ENCODE data around the gene DAZAP2. TPM values are rescaled to one million over a fixed set of nuclear protein-coding genes. Genes with fewer than 3 reads are reported as not detected.
A peak's percentile ranks its signal among the peaks of the same experiment; 100 is the strongest.
"Not testable (repeated sequence)": the region's sequence is repeated elsewhere in the genome, so short reads cannot be mapped to it uniquely, and the experiment has no call there.

Gene DAZAP2
- total RNA-seq, 4 donors from 2014 or later: 232 to 396 (median 260) TPM

DNA sequence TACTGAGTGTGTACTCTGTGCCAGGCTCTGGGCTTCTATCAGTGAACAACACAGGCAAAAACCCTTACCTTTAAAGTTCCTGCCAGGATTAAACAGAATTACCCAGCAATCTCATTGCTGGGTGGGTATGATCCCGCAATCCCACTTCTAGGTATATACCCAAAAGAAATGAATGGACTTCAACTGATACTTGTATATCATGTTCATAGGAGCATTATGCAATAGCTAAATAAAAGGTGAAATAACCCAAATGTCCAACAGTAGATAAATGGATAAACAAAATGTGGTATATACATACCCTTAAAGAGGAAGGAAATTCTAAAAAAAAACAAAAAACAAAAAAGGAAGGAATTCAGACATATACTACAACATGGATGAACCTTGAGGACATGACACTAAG, 14.7 kb downstream of the DAZAP2 start:
- TF ChIP-seq, protein P1, sequence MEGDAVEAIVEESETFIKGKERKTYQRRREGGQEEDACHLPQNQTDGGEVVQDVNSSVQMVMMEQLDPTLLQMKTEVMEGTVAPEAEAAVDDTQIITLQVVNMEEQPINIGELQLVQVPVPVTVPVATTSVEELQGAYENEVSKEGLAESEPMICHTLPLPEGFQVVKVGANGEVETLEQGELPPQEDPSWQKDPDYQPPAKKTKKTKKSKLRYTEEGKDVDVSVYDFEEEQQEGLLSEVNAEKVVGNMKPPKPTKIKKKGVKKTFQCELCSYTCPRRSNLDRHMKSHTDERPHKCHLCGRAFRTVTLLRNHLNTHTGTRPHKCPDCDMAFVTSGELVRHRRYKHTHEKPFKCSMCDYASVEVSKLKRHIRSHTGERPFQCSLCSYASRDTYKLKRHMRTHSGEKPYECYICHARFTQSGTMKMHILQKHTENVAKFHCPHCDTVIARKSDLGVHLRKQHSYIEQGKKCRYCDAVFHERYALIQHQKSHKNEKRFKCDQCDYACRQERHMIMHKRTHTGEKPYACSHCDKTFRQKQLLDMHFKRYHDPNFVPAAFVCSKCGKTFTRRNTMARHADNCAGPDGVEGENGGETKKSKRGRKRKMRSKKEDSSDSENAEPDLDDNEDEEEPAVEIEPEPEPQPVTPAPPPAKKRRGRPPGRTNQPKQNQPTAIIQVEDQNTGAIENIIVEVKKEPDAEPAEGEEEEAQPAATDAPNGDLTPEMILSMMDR (IDR thresholded peaks at IDR 0.05): no peak
- no peak for TF ChIP-seq POLR2AphosphoS5 (IDR thresholded peaks at IDR 0.05)
- no peak for TF ChIP-seq EP300 (IDR thresholded peaks at IDR 0.05)
- no peak for TF ChIP-seq POLR2A (IDR thresholded peaks at IDR 0.05)
- WGBS: 94% methylated on average over 1 of the region's 1 CpG
- Histone ChIP-seq H3K27me3 (no peaks in the 10 kb centered on the region), H3K4me1 (no peaks in the 10 kb centered on the region), H3K9me3 (no peaks in the 10 kb centered on the region), H3K36me3 (peaks cover 14% of the 10 kb centered on the region), H3K4me3 (no peak overlapping the region), H3K27ac (no peak overlapping the region)
- DNase-seq (ENCODE audit: low spot score in 2 of 2): no peak

- 87% methylated on average over 4 of the region's 4 CpGs for WGBS
- H3K36me3 ChIP-seq: peaks cover 15% of the 10 kb centered on the region
- TF ChIP-seq, protein P1 (IDR thresholded peaks at IDR 0.05): no peak
- TF ChIP-seq POLR2AphosphoS5 (IDR thresholded peaks at IDR 0.05) (no peak), EP300 (IDR thresholded peaks at IDR 0.05) (no peak), POLR2A (IDR thresholded peaks at IDR 0.05) (no peak)
Observed at GRCh38 chr12:51254536-51254935, 15.9 kb downstream of the DAZAP2 start.

GRCh38 chr12:51259600-51259999, 21.0 kb downstream of the DAZAP2 start:
- Histone ChIP-seq H3K36me3 (peaks cover 15% of the 10 kb centered on the region), H3K4me1 (peaks cover 11% of the 10 kb centered on the region)
- not testable (repeated sequence) for H3K27me3 ChIP-seq; H3K4me3 ChIP-seq; H3K27ac ChIP-seq; DNase-seq (ENCODE audit: low spot score in 2 of 2); H3K9me3 ChIP-seq
- 100% methylated on average over 1 of the region's 1 CpG for WGBS

More at GRCh38 chr12:51254536-51254935, 15.9 kb downstream of the DAZAP2 start:
- no peaks in the 10 kb centered on the region for H3K27me3 ChIP-seq
- no peaks in the 10 kb centered on the region for H3K9me3 ChIP-seq
- no peak overlapping the region for H3K27ac ChIP-seq
- DNase-seq (ENCODE audit: low spot score in 2 of 2): peak in 1 of 2 donors; percentile 20
- H3K4me3 ChIP-seq: no peak overlapping the region
- H3K4me1 ChIP-seq: no peaks in the 10 kb centered on the region

DNA sequence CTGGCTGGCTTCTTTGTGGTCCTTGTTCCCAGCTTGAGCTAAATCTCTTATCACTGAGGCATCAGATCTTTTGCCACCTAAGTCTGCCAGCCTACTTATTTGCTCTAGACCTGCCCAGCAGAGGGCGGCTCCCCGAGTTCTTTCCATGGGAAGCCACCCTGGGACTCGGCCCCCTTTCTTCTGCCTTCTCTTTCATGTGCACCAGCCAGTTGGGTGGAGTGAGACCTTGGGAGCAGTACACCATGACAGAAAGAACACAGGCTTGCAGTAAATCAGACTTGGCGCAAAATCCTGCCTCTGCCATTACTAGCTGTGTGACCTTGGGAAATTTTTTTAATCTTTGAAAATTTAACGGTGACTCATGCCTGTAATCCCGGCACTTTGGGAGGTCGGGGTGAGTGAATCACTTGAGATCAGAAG, 24.1 kb downstream of the DAZAP2 start:
- peak in 1 of 2 donors; percentile 65 for DNase-seq (ENCODE audit: low spot score in 2 of 2)
- 47% methylated on average over 7 of the region's 7 CpGs for WGBS
- TF ChIP-seq, protein P1 (IDR thresholded peaks at IDR 0.05): peak in 1 of 2 donors; percentile 26
- no peak for TF ChIP-seq EP300 (IDR thresholded peaks at IDR 0.05)

GRCh38 chr12:51263341-51263740, 24.7 kb downstream of the DAZAP2 start:
- no peak overlapping the region for H3K4me3 ChIP-seq
- TF ChIP-seq POLR2AphosphoS5 (IDR thresholded peaks at IDR 0.05) (no peak), EP300 (IDR thresholded peaks at IDR 0.05) (no peak)
- no peaks in the 10 kb centered on the region for H3K9me3 ChIP-seq
- whole genome bisulfite sequencing: 93% methylated on average over 3 of the region's 3 CpGs
- H3K27me3 ChIP-seq: no peaks in the 10 kb centered on the region
- H3K36me3 ChIP-seq: no peaks in the 10 kb centered on the region
- H3K27ac ChIP-seq: no peak overlapping the region
- peak in 1 of 2 donors; percentile 7 for DNase-seq (ENCODE audit: low spot score in 2 of 2)
- peaks cover 11% of the 10 kb centered on the region for H3K4me1 ChIP-seq

More for the DNA sequence above, 24.1 kb downstream of the DAZAP2 start:
- no peak overlapping the region for H3K27ac ChIP-seq
- no peak overlapping the region for H3K4me3 ChIP-seq
- peaks cover 11% of the 10 kb centered on the region for H3K4me1 ChIP-seq
- no peaks in the 10 kb centered on the region for H3K27me3 ChIP-seq
- H3K36me3 ChIP-seq: peaks cover 6% of the 10 kb centered on the region
- H3K9me3 ChIP-seq: no peaks in the 10 kb centered on the region

DNA sequence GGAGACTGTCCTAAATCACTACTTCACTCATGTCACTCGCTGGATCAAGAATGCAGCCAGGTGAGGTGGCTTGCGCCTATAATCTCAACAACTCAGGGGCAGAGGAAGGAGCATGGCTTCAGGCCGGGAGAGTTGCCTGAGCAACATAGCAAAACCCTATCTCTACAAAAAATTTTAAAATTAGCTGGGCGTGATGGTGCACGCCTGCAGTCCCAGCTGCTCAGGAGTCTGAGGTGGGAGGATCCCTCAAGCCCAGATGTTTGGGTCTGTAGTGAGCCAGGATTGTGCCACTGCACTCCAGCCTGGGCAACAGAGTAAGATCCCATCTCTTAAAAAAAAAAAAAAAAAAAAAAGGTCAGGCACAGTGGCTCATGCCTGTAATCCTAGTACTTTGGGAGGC, 25.7 kb downstream of the DAZAP2 start:
- Histone ChIP-seq H3K27ac (no peak overlapping the region), H3K27me3 (no peaks in the 10 kb centered on the region), H3K36me3 (no peaks in the 10 kb centered on the region), H3K4me3 (no peak overlapping the region), H3K9me3 (no peaks in the 10 kb centered on the region), H3K4me1 (peaks cover 16% of the 10 kb centered on the region)
- peak in 1 of 2 donors; percentile 25 for DNase-seq (ENCODE audit: low spot score in 2 of 2)
- 68% methylated on average over 5 of the region's 5 CpGs for WGBS
- TF ChIP-seq, protein P1 (IDR thresholded peaks at IDR 0.05): no peak
- TF ChIP-seq EP300 (IDR thresholded peaks at IDR 0.05) (no peak), POLR2AphosphoS5 (IDR thresholded peaks at IDR 0.05) (no peak), POLR2A (IDR thresholded peaks at IDR 0.05) (no peak)

Data from suprapubic skin (tissue), 4 donors.